Measurements from ENCODE around the gene OR1D5. TPM values are rescaled to one million over a fixed set of nuclear protein-coding genes. Genes with fewer than 3 reads are reported as not detected.

Gene OR1D5
- total and polyA plus RNA-seq, 10 donors: not detected

DNA sequence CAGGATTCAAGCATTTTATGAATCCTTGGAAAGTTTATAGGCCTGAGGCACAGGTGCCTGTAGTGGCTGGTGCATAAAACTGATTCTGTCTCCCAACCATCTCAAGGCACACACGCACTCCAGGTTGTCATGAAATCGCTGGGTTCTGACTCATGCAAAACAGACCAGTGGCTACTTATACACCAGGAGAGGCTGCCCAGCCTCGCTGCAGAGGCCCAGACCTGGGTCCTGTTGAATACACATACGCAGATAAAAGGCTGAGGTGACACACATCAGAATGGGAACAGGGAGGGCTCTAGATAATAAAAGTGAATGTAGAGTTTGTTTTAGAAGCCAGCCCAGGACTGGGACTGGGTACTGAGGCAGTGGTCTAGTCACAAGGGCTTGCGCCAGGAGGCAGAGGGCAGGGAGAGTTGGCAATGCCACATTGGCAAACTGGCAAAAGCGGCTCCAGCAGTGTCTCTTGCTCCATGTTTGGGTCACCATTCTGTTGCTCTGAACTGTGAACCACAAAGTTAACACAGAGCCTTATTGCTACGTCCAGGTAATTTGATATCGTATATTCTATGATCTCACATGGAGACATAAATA is 13.6 kb downstream of the OR1D5 start:
- peak overlapping the region in 7 of 8 donors; percentile 56 to 77 (median 63) for H3K4me3 ChIP-seq
- intact Hi-C loops (cut with DNase I; ENCODE audit: low total_unique reads): no loop called here
- peaks cover 0 to 6% (median 0%) of the 10 kb centered on the region in 7 donors for H3K27me3 ChIP-seq (replicated peaks in 1 of 7)
- no peak for DNase-seq
- peak overlapping the region in 1 of 8 donors; percentile 88 for H3K27ac ChIP-seq
- 89 to 99% (median 95%) methylated on average over 8 of the region's 8 CpGs for WGBS, 5 donors
- peaks cover 0 to 16% (median 14%) of the 10 kb centered on the region in 6 donors for H3K4me1 ChIP-seq
- no peak for TF ChIP-seq POLR2AphosphoS5 (IDR thresholded peaks at IDR 0.05)
- TF ChIP-seq, protein P1, sequence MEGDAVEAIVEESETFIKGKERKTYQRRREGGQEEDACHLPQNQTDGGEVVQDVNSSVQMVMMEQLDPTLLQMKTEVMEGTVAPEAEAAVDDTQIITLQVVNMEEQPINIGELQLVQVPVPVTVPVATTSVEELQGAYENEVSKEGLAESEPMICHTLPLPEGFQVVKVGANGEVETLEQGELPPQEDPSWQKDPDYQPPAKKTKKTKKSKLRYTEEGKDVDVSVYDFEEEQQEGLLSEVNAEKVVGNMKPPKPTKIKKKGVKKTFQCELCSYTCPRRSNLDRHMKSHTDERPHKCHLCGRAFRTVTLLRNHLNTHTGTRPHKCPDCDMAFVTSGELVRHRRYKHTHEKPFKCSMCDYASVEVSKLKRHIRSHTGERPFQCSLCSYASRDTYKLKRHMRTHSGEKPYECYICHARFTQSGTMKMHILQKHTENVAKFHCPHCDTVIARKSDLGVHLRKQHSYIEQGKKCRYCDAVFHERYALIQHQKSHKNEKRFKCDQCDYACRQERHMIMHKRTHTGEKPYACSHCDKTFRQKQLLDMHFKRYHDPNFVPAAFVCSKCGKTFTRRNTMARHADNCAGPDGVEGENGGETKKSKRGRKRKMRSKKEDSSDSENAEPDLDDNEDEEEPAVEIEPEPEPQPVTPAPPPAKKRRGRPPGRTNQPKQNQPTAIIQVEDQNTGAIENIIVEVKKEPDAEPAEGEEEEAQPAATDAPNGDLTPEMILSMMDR (IDR thresholded peaks at IDR 0.05 in 8 of 11, conservative IDR thresholded peaks at IDR 0.05 in 3 of 11): no peak
- TF ChIP-seq POLR2A (IDR thresholded peaks at IDR 0.05): no peak
- peaks cover 0 to 2% (median under 1%) of the 10 kb centered on the region in 8 donors for H3K9me3 ChIP-seq
- no peaks in the 10 kb centered on the region for H3K36me3 ChIP-seq

DNA sequence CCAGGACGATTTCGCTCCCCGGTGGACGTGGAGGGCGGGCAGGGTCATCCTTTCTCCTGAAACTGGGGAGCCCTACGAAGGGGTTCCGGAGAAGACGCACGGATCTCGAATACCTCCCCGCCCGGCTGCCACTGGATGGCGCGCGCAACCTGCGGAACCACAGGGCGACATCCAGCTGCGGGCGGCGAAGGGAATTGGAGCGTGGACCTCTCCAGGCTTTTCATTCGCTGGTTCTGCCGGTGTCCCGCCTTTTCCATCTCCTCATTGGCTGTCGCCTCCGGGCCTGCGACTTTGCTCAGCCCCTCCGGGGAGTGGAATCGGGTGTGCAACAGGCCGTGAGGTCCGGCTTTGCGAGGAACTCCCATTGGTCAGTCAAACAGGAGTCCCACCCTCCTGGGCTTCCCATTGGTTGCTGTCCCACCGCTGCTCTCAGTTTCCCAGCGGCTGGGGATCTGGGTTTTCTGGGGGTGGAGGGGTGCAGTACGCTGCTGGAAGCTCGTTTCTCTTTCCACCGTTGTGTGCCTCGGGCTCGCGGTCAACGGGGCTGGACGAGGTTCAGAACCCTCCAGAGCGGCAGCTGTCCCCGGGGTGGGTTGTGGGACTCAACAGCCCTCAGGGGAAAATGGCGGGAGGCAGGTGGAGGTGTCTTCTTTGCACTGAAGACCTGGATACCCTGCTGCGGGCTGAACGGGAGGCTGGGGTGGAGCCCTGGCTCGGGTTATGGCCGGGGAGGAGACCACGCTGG is 14.5 kb downstream of the OR1D5 start:
- peaks cover 0 to 11% (median 9%) of the 10 kb centered on the region in 8 donors for H3K9me3 ChIP-seq
- peak; percentile 97 for DNase-seq
- TF ChIP-seq POLR2AphosphoS5 (IDR thresholded peaks at IDR 0.05) (peak; percentile 79 to 85 (median 81)), POLR2A (IDR thresholded peaks at IDR 0.05) (no peak)
- TF ChIP-seq, protein P1 (IDR thresholded peaks at IDR 0.05 in 8 of 11, conservative IDR thresholded peaks at IDR 0.05 in 3 of 11): peak; percentile 36 to 92 (median 75)
- peak overlapping the region; percentile 49 to 77 (median 62) for H3K4me3 ChIP-seq
- H3K27me3 ChIP-seq (replicated peaks in 1 of 7): peaks cover 0 to 6% (median 0%) of the 10 kb centered on the region in 7 donors
- H3K27ac ChIP-seq: peak overlapping the region in 7 of 8 donors; percentile 36 to 88 (median 76)
- H3K4me1 ChIP-seq: peaks cover 0 to 16% (median 14%) of the 10 kb centered on the region in 6 donors
- no peaks in the 10 kb centered on the region for H3K36me3 ChIP-seq
- 1 to 2% (median 1%) methylated on average over 38 to 50 of the region's 50 CpGs for WGBS, 5 donors
- intact Hi-C loops (cut with DNase I; ENCODE audit: low total_unique reads): no loop called here

DNA sequence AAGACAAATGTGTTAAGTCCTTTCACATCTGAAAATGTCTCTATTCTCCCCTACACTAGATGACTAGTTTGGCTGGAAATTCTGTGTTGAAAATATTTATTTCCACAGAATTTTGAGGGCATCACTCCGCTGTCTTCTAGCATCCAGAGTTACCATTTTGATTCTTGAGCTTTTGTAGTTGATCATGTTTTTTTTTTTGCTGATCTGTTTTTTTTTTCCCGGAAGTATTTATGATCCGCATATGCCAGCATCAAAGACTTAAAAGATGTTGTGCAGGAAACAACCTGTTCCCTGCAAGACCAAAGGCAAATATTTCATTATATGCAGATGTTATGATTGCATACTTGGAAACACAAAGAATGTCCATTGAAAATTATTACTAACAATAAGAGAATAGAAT is 16.7 kb downstream of the OR1D5 start:
- Histone ChIP-seq H3K27ac (no peak overlapping the region), H3K4me1 (peaks cover 0 to 16% (median 14%) of the 10 kb centered on the region in 6 donors), H3K36me3 (no peaks in the 10 kb centered on the region), H3K27me3 (replicated peaks in 1 of 7) (peaks cover 0 to 6% (median 0%) of the 10 kb centered on the region in 7 donors), H3K4me3 (no peak overlapping the region), H3K9me3 (peaks cover 0 to 21% (median 17%) of the 10 kb centered on the region in 8 donors)
- no peak for DNase-seq
- intact Hi-C loops (cut with DNase I; ENCODE audit: low total_unique reads): no loop called here
- WGBS, 5 donors: 87 to 92% (median 90%) methylated on average over 3 of the region's 3 CpGs
- TF ChIP-seq, protein P1 (IDR thresholded peaks at IDR 0.05 in 8 of 11, conservative IDR thresholded peaks at IDR 0.05 in 3 of 11): no peak
- TF ChIP-seq POLR2AphosphoS5 (IDR thresholded peaks at IDR 0.05) (no peak), POLR2A (IDR thresholded peaks at IDR 0.05) (no peak)

All from spleen (tissue), 11 donors.